DOHH2 (cell line): ENCODE results near the gene ARL17A.
"Not testable (repeated sequence)": the region's sequence is repeated elsewhere in the genome, so short reads cannot be mapped to it uniquely, and the experiment has no call there.

Experiments used
- EZH2phosphoT487 ChIP-seq: fragments of 200-600 bp; sonication (generic); IDR thresholded peaks from 2 replicates; pipeline ENCODE4 v1.6.1; 2017; ENCODE audit warnings: borderline replicate concordance, mild to moderate bottlenecking, antibody characterized with exemption, low read length, moderate library complexity, mixed read lengths
- TF ChIP-seq, protein P1 (sequence below): fragments of 200-600 bp; sonication (generic); IDR thresholded peaks from one replicate; pipeline ENCODE4 v1.5.1; 2014; ENCODE audit warnings: antibody characterized with exemption, mild to moderate bottlenecking, low read depth, low read length; ENCODE audit not compliant: poor library complexity, severe bottlenecking

DNA sequence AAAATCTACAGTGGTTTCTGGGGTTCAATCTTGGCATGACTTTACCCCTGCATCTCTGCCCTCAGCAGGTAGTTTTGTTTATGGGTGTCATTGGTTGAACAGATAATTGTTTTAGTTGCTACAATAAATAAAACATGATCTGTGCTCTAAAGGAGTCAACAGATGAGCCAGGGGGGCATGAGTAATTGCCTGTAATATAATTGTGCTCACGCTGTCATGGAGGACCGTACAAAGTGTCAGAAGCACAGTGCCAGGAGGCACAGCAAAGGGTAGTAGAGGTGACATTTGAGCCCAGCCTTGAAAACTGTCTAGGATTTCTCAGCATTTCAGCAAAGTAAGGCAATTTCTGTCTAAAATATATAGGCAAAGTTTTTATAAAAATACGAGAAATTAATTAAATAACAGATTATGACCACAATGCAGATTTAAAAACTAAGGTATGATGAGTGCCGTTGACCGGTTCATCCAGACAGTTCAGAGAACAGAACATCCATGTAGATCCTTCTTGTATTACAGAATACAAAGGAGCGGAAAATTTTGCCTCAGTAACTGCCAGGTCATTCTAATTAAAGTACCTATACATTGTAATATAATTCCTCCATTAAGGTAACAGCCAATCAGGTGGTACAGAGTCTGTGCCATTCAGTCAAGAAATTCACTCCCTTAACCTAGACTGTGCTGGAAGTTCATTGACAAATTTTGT, 79.9 kb downstream of the ARL17A start:
- TF ChIP-seq, protein P1, sequence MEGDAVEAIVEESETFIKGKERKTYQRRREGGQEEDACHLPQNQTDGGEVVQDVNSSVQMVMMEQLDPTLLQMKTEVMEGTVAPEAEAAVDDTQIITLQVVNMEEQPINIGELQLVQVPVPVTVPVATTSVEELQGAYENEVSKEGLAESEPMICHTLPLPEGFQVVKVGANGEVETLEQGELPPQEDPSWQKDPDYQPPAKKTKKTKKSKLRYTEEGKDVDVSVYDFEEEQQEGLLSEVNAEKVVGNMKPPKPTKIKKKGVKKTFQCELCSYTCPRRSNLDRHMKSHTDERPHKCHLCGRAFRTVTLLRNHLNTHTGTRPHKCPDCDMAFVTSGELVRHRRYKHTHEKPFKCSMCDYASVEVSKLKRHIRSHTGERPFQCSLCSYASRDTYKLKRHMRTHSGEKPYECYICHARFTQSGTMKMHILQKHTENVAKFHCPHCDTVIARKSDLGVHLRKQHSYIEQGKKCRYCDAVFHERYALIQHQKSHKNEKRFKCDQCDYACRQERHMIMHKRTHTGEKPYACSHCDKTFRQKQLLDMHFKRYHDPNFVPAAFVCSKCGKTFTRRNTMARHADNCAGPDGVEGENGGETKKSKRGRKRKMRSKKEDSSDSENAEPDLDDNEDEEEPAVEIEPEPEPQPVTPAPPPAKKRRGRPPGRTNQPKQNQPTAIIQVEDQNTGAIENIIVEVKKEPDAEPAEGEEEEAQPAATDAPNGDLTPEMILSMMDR: not testable (repeated sequence)
- not testable (repeated sequence) for TF ChIP-seq EZH2phosphoT487
